ENCODE data around the gene RGS6.

The RGS6 gene

DNA sequence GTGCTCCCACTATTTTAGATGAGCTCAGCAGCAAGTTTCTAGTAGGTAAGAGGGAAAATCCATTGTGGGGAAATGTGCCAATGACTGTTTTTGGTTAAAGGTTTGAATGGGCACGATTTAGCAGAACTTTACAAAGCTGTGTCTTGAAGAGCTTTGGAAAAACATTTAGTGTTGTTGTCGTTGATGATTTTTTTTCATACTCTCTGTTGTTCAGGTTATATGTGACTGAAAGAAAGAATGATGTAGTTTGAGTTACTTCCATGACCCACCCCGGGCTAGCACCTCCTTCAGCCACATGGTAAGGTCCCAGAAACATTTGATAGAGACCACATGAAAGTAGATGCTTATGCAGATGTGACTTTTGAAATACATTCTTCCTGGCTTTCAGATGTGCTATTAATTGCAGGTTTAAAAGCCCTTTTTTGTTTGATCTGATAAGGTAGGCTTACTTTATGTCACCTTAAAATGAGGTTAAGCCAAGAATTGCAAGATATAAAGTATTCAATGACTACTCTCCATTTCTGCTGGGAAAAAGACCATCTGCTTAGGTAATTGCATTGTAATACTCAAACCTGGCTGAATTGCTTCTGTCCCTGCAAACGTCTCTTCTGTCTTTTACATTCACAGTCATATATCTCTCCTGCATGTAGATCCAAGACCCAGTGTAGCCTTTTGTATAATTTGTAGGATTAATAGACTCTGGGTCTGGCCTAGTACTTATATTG is 250.6 kb downstream of the RGS6 start:
- H3K4me3 ChIP-seq (ENCODE audit: low read depth, low read length), result no peak overlapping the region
- no peak overlapping the region for H3K27ac ChIP-seq (ENCODE audit: low read depth, low read length)
- no peaks in the 10 kb centered on the region for H3K79me2 ChIP-seq (ENCODE audit: control insufficient read depth, insufficient read depth, low read length, unreplicated experiment)
- H3K36me3 ChIP-seq (ENCODE audit: insufficient read depth, low read length), result no peaks in the 10 kb centered on the region
- H3K27me3 ChIP-seq (ENCODE audit: insufficient read depth, low read length), result no peaks in the 10 kb centered on the region
- no peaks in the 10 kb centered on the region for H3K4me1 ChIP-seq (ENCODE audit: control insufficient read depth, insufficient read depth, low read length, unreplicated experiment)
- no peak overlapping the region for H2AFZ ChIP-seq (ENCODE audit: low read length, unreplicated experiment)

DNA sequence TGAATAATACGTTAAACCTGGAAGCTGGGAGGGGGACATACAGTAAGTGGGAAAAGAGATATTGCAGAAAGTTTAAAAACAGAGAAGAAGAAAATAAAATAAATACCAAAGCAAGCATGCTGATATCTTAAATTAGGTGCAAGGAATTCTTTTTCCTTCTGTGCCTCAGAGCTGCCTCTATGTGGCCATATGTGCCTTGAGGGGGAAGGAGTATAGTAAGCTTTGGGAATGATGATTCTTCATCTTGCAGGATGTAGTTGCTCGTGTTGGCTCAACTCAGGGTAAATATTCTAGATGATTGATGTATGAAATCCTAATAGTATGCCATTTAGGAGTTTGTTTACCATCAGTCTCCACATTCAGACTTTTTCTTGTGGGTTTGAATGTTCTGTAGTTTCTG is 251.4 kb downstream of the RGS6 start:
- no peaks in the 10 kb centered on the region for H3K4me1 ChIP-seq (ENCODE audit: control insufficient read depth, insufficient read depth, low read length, unreplicated experiment)
- no peaks in the 10 kb centered on the region for H3K36me3 ChIP-seq (ENCODE audit: insufficient read depth, low read length)
- H3K4me3 ChIP-seq (ENCODE audit: low read depth, low read length), result no peak overlapping the region
- H3K27me3 ChIP-seq (ENCODE audit: insufficient read depth, low read length), result no peaks in the 10 kb centered on the region
- no peak overlapping the region for H2AFZ ChIP-seq (ENCODE audit: low read length, unreplicated experiment)
- H3K79me2 ChIP-seq (ENCODE audit: control insufficient read depth, insufficient read depth, low read length, unreplicated experiment), result no peaks in the 10 kb centered on the region
- H3K27ac ChIP-seq (ENCODE audit: low read depth, low read length), result no peak overlapping the region

DNA sequence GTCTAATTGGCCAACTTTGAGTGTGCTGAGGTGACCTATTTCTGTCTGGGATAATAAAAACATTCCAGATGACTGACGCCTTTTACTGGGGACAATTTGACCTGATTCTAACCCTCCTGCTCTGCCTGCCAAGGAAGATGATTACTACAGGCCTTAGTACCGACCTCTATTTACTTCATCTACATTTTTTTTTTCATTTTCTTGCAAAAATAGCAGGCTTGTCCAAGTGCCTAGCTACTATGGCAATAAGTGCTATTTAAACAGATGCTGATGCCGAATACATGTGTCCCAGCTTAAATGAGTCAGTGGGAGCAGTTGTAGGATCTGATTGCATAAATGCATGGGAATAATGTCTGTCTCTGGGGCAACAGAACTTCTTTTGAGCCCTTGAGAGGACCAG is 254.3 kb downstream of the RGS6 start:
- no peaks in the 10 kb centered on the region for H3K79me2 ChIP-seq (ENCODE audit: control insufficient read depth, insufficient read depth, low read length, unreplicated experiment)

GRCh38 chr14:72196237-72197015 is 264.2 kb downstream of the RGS6 start:
- Histone ChIP-seq H3K4me3 (ENCODE audit: low read depth, low read length) (no peak overlapping the region), H2AFZ (ENCODE audit: low read length, unreplicated experiment) (no peak overlapping the region), H3K27me3 (ENCODE audit: insufficient read depth, low read length) (no peaks in the 10 kb centered on the region), H3K36me3 (ENCODE audit: insufficient read depth, low read length) (no peaks in the 10 kb centered on the region), H3K4me1 (ENCODE audit: control insufficient read depth, insufficient read depth, low read length, unreplicated experiment) (no peaks in the 10 kb centered on the region), H3K79me2 (ENCODE audit: control insufficient read depth, insufficient read depth, low read length, unreplicated experiment) (no peaks in the 10 kb centered on the region), H3K27ac (ENCODE audit: low read depth, low read length) (no peak overlapping the region)

More for the DNA sequence above, 254.3 kb downstream of the RGS6 start:
- no peak overlapping the region for H3K27ac ChIP-seq (ENCODE audit: low read depth, low read length)
- H3K27me3 ChIP-seq (ENCODE audit: insufficient read depth, low read length), result no peaks in the 10 kb centered on the region
- H3K4me1 ChIP-seq (ENCODE audit: control insufficient read depth, insufficient read depth, low read length, unreplicated experiment), result no peaks in the 10 kb centered on the region
- H2AFZ ChIP-seq (ENCODE audit: low read length, unreplicated experiment), result no peak overlapping the region
- H3K36me3 ChIP-seq (ENCODE audit: insufficient read depth, low read length), result no peaks in the 10 kb centered on the region
- no peak overlapping the region for H3K4me3 ChIP-seq (ENCODE audit: low read depth, low read length)

DNA sequence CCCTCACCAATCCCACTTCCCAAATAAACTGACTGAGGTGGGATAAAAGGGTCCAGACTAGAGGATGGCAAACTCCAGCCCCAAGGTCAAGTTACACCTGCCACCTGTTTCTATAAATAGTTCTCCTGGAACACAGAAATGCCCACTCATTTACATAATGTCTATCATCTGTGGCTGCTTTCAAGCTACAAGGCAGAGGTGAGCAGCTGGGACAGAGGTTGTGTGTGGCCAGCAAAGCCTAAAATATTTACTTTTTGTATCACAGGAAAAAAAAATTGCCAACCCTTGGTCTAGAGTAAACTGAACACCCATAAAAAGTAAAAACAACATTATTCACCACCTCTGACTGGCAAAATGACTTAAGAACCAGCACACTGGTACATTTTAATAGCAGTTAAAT is 269.4 kb downstream of the RGS6 start:
- no peaks in the 10 kb centered on the region for H3K27me3 ChIP-seq (ENCODE audit: insufficient read depth, low read length)
- H3K4me3 ChIP-seq (ENCODE audit: low read depth, low read length), result no peak overlapping the region
- H3K36me3 ChIP-seq (ENCODE audit: insufficient read depth, low read length), result no peaks in the 10 kb centered on the region
- H2AFZ ChIP-seq (ENCODE audit: low read length, unreplicated experiment), result no peak overlapping the region
- no peaks in the 10 kb centered on the region for H3K4me1 ChIP-seq (ENCODE audit: control insufficient read depth, insufficient read depth, low read length, unreplicated experiment)
- H3K27ac ChIP-seq (ENCODE audit: low read depth, low read length), result no peak overlapping the region
- H3K79me2 ChIP-seq (ENCODE audit: control insufficient read depth, insufficient read depth, low read length, unreplicated experiment), result no peaks in the 10 kb centered on the region

DNA sequence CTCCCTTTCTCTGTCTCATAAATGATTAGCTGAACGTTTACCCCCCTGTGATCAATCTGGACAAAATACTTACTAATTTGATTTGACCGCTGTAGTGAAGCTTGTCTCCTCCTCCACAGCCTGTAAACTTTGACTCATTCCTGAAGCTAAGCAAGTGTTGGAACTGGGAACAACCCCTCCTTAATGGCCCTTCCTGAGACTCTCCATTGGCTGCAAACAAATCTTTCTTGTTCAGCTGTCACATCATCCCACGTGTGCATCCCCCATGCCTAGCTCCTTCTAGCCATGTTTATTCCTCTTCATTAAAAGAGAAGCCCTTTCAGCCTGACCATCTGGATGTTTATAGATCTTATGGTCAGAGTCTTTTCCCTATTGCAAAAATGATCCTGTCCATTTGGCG is 281.2 kb downstream of the RGS6 start:
- Histone ChIP-seq H3K27ac (ENCODE audit: low read depth, low read length) (no peak overlapping the region), H2AFZ (ENCODE audit: low read length, unreplicated experiment) (no peak overlapping the region), H3K36me3 (ENCODE audit: insufficient read depth, low read length) (no peaks in the 10 kb centered on the region), H3K79me2 (ENCODE audit: control insufficient read depth, insufficient read depth, low read length, unreplicated experiment) (no peaks in the 10 kb centered on the region), H3K4me1 (ENCODE audit: control insufficient read depth, insufficient read depth, low read length, unreplicated experiment) (no peaks in the 10 kb centered on the region), H3K27me3 (ENCODE audit: insufficient read depth, low read length) (no peaks in the 10 kb centered on the region), H3K4me3 (ENCODE audit: low read depth, low read length) (no peak overlapping the region)

GRCh38 chr14:72215080-72215479 is 282.9 kb downstream of the RGS6 start:
- Histone ChIP-seq H3K27me3 (ENCODE audit: insufficient read depth, low read length) (no peaks in the 10 kb centered on the region), H3K4me3 (ENCODE audit: low read depth, low read length) (no peak overlapping the region), H3K4me1 (ENCODE audit: control insufficient read depth, insufficient read depth, low read length, unreplicated experiment) (no peaks in the 10 kb centered on the region), H3K36me3 (ENCODE audit: insufficient read depth, low read length) (no peaks in the 10 kb centered on the region), H3K27ac (ENCODE audit: low read depth, low read length) (no peak overlapping the region), H3K79me2 (ENCODE audit: control insufficient read depth, insufficient read depth, low read length, unreplicated experiment) (no peaks in the 10 kb centered on the region), H2AFZ (ENCODE audit: low read length, unreplicated experiment) (no peak overlapping the region)

- Histone ChIP-seq H3K27ac (ENCODE audit: low read depth, low read length) (no peak overlapping the region), H3K4me3 (ENCODE audit: low read depth, low read length) (no peak overlapping the region), H3K79me2 (ENCODE audit: control insufficient read depth, insufficient read depth, low read length, unreplicated experiment) (no peaks in the 10 kb centered on the region), H3K4me1 (ENCODE audit: control insufficient read depth, insufficient read depth, low read length, unreplicated experiment) (no peaks in the 10 kb centered on the region), H3K27me3 (ENCODE audit: insufficient read depth, low read length) (no peaks in the 10 kb centered on the region), H3K36me3 (ENCODE audit: insufficient read depth, low read length) (no peaks in the 10 kb centered on the region), H2AFZ (ENCODE audit: low read length, unreplicated experiment) (no peak overlapping the region)
Observed at GRCh38 chr14:72217135-72217534, 284.9 kb downstream of the RGS6 start.

GRCh38 chr14:72222046-72222445 is 289.8 kb downstream of the RGS6 start:
- H3K4me1 ChIP-seq (ENCODE audit: control insufficient read depth, insufficient read depth, low read length, unreplicated experiment), result no peaks in the 10 kb centered on the region
- no peaks in the 10 kb centered on the region for H3K27me3 ChIP-seq (ENCODE audit: insufficient read depth, low read length)
- H3K79me2 ChIP-seq (ENCODE audit: control insufficient read depth, insufficient read depth, low read length, unreplicated experiment), result no peaks in the 10 kb centered on the region
- no peak overlapping the region for H2AFZ ChIP-seq (ENCODE audit: low read length, unreplicated experiment)
- H3K27ac ChIP-seq (ENCODE audit: low read depth, low read length), result no peak overlapping the region
- no peak overlapping the region for H3K4me3 ChIP-seq (ENCODE audit: low read depth, low read length)
- H3K36me3 ChIP-seq (ENCODE audit: insufficient read depth, low read length), result no peaks in the 10 kb centered on the region

DNA sequence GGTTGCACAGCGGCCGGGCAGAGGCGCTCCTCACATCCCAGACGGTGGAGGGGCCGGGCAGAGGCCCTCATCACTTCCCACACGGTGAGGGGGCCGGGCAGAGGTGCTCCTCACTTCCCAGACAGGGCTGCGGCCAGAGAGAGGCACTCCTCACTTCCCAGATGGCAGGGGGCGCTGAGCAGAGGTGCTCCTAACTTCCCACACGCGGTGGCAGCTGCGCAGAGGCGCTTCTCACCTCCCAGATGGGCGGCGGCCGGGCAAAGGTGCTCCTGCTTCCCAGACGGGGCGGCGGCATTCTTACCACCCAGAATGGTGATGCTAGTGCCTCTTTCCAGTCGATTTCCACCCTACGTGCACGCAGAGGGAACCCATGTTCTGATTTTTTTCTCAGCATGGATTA is 304.4 kb downstream of the RGS6 start:
- no peaks in the 10 kb centered on the region for H3K27me3 ChIP-seq (ENCODE audit: insufficient read depth, low read length)
- H3K4me3 ChIP-seq (ENCODE audit: low read depth, low read length), result no peak overlapping the region
- no peak overlapping the region for H2AFZ ChIP-seq (ENCODE audit: low read length, unreplicated experiment)
- H3K36me3 ChIP-seq (ENCODE audit: insufficient read depth, low read length), result no peaks in the 10 kb centered on the region
- no peak overlapping the region for H3K27ac ChIP-seq (ENCODE audit: low read depth, low read length)
- H3K4me1 ChIP-seq (ENCODE audit: control insufficient read depth, insufficient read depth, low read length, unreplicated experiment), result no peaks in the 10 kb centered on the region
- no peaks in the 10 kb centered on the region for H3K79me2 ChIP-seq (ENCODE audit: control insufficient read depth, insufficient read depth, low read length, unreplicated experiment)

All from ACC112 (cell line).